ENCODE results near the gene GALNTL6.
A peak's percentile ranks its signal among the peaks of the same experiment; 100 is the strongest.
"Not testable (repeated sequence)": the region's sequence is repeated elsewhere in the genome, so short reads cannot be mapped to it uniquely, and the experiment has no call there.

Gene GALNTL6

DNA sequence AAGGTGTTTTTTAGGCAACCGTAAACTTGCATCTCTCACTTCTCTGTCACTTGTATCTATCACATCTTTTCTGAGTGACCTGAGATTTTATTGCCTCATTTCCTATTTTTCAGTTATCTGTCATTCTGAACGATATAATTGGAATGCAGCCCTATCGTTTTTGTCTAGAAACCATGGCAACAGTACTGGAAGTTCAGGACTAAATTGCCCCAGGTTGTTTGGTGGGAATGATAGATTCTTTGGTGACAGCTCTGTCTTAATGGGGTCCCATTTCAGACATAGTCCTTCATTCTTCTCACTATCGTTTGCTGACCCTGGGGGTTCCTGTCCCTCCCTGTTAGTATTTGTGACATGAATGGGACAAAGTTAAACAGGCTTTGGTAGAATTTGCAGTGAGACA is 1087.7 kb downstream of the GALNTL6 start:
- intact Hi-C loops (cut with DNase I), result no loop called here

GRCh38 chr4:172912468-172912867 is 1099.3 kb downstream of the GALNTL6 start:
- DNase-seq; intact Hi-C loops (cut with DNase I): not testable (repeated sequence)

More for the DNA sequence above, 1087.7 kb downstream of the GALNTL6 start:
- DNase-seq, result no peak

DNA sequence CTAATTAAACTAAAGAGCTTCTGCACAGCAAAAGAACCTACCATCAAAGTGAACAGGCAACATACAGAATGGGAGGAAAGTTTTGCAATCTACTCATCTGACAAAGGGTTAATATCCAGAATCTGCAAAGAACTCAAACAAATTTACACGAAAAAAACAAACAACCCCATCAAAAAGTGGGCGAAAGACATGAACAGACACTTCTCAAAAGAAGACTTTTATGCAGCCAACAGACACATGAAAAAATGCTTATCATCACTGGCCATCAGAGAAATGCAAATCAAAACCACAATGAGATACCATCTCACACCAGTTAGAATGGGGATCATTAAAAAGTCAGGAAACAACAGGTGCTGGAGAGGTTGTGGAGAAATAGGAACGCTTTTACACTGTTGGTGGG is 1104.2 kb downstream of the GALNTL6 start:
- intact Hi-C loops (cut with DNase I); DNase-seq: not testable (repeated sequence)

GRCh38 chr4:172919269-172919668 is 1106.1 kb downstream of the GALNTL6 start:
- DNase-seq, result no peak
- intact Hi-C loops (cut with DNase I), result no loop called here

DNA sequence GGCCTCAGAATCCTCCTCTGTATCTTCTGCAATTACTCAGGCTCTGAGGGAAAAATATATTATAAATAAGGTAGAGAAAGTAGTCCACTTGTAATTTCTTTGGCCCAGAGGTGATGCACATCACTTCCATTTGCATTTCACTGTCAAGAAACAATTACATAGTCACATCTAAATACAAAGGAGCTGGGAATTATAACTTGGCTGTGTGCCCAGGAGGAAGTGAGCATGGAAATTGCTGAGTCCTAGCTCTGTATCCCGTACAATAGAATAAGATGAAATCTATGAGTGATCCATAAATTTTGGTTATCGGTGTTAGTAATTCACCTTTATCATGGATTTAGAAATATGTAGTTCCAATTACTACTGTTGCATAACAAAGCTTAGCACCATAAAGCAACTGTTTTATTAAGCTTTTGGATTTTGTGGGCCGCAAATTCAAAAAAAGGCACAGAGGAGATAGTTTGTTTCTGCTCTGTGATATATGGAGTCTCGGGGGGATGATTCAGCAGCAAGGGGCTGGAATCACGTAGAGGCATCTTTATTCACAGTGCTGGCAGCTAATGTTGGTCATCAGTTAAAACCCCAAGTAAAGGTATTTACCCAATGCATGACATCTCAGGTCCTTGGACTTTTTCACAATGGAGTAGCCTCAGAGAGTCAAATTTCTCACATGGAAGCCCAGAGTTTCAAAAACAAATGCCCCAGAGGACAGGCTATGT is 1114.1 kb downstream of the GALNTL6 start:
- no peak for DNase-seq
- intact Hi-C loops (cut with DNase I), result no loop called here

GRCh38 chr4:172928347-172928746 is 1115.1 kb downstream of the GALNTL6 start:
- no peak for DNase-seq
- intact Hi-C loops (cut with DNase I), result no loop called here

DNA sequence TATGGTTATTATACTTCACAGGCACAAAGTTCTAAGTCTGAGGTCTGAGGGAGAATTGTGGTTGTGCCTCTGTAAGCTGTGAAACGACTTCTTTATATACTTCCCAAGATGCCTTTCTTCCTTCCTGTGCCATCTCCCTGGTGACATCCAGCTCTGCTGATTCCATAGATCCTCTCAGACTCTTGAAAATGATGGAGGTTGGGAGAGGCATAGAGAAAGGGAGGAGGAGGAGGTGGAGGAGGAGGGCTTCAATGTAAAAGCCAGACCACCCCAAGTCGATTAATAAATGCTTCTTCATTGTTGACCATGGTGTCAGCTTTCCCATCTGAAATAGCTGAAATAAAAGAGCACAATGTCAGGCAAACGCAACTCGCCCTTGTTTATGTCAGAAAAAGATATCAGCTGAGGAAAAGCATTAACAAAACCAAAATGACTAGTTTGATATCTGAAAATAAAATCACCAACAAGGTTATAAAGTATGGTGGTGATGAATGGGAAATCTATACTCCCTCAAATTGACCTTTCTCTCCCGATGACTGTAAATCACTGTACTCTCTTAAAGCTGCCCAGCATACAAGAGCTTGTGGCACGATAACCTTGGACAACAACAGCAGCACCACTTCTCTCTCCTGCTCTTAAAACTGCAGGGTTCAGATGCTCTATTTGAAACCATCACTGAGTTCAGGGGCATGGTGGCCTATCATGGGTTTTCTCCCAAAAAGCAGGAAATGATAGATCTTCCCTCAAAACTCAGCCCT is 1125.0 kb downstream of the GALNTL6 start:
- no peak for DNase-seq
- intact Hi-C loops (cut with DNase I), result no loop called here

- intact Hi-C loops (cut with DNase I), result no loop called here
- DNase-seq, result no peak
Measured at GRCh38 chr4:172938870-172939269, 1125.7 kb downstream of the GALNTL6 start.

DNA sequence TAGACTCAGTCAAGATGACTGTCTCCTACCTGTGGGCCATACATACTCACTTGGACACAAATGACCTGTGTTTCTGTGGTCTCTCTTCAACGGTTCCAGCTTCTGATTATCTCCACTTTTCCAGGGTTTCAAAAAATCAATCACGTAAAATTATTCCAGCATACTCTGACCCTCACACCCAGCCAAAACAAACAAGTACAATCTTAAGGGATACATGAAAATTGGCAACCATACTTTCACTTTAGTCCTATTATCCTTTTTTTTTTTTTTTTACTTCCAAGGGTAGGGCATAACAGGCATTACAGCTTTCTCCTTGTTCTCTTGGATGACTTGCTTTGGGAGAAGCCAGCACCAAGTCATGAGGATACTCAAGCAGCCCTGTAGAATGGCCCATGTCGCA is 1129.6 kb downstream of the GALNTL6 start:
- DNase-seq, result no peak
- intact Hi-C loops (cut with DNase I), result no loop called here

DNA sequence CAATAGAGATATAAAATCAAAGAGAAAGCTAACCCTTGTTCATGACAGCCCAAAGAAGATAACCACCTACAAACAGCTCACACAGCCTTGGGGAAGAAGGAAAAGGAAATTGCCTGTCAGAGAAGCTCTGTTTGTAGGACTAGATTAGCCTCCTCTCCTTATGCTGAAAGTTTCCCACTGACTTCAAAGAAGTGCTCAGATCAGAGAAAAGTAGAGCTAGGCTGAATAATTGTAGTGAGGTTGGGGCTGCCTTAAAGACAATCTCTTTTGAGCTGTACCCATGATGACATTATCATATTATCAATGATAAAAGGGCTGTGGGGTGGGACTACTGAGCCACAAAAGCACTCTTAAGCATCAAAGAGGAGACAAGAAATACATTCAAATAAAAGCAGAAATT is 1132.4 kb downstream of the GALNTL6 start:
- DNase-seq, result peak in 2 of 42 donors; percentile 6 to 21
- intact Hi-C loops (cut with DNase I), result no loop called here

DNA sequence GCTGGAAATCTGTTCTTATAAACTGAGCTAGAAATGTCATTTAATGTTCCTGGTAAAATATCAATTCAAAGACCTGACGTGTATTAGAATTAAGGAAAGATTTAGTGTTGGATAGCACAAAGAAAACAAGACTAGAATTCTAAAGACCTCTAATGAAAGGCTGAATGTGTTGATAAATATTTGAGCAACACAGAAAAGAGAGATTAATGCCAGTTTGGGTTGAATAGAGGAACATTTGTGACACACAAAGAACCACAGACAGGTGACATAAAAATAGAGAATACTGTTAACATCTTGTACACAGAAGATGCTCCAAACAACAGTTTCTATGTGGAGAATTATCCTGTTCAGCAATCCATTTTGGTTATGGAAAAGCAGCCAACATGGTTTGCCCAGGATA is 1133.3 kb downstream of the GALNTL6 start:
- intact Hi-C loops (cut with DNase I), result no loop called here
- no peak for DNase-seq

- intact Hi-C loops (cut with DNase I), result no loop called here
- no peak for DNase-seq
Measured at GRCh38 chr4:172947594-172947993, 1134.4 kb downstream of the GALNTL6 start.

GRCh38 chr4:172950990-172951389 is 1137.8 kb downstream of the GALNTL6 start:
- intact Hi-C loops (cut with DNase I), result no loop called here
- DNase-seq, result peak in 6 of 42 donors; percentile 11 to 56 (median 28)

DNA sequence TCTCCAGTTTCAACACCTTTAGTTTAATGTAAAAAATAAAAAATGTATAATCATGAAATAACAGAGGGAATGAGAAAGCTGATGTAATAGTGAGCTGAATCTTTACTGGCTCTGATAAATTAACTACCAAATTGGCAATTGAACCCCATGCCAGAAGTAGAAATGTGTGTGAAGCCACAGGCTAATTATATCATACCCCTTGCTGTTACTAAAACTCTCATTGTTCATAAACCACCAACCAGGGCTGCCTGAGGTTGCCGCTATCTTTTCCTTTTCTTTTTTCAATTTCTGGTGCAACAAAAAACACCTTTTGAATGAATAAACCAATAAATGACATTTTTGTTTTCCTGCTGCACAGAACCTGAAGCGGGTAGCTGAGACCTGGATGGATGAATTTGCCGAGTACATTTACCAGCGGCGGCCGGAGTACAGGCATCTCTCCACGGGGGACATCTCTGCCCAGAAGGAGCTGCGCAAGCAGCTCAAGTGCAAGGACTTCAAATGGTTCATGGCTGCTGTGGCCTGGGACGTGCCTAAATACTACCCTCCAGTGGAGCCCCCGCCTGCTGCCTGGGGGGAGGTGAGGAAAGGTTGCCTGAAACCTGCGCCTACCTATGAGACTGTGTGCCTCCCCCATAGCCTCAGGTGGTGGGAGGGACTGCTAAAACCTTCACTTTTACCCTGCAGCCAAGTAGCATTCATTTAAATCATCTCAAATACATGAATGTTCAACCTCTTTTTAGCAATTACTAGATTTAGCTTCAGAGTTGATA is 1138.7 kb downstream of the GALNTL6 start:
- DNase-seq, result peak in 1 of 42 donors; percentile 7
- intact Hi-C loops (cut with DNase I), result no loop called here

- no peak for DNase-seq
- intact Hi-C loops (cut with DNase I), result no loop called here
Measured at GRCh38 chr4:172953896-172954568, 1140.8 kb downstream of the GALNTL6 start.

DNA sequence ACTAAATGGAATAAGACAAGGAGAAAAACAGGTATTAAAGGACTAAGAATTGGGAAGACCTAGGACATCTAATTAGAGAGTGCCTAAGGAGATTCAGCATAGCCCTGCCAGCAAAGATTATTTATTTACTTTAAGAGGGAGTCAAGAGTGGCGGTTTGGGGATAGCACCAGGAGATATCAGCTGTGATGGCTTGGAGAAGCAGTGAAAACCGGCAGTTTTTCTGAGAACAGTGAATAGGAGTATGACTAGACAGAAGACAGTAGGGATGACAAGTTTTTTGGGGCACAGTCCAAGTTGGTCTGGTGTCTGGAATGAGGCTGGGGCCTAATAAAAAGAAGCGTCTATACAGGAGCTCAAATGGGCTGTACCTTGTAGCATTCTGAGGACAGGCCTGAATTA is 1143.1 kb downstream of the GALNTL6 start:
- DNase-seq; intact Hi-C loops (cut with DNase I): not testable (repeated sequence)

DNA sequence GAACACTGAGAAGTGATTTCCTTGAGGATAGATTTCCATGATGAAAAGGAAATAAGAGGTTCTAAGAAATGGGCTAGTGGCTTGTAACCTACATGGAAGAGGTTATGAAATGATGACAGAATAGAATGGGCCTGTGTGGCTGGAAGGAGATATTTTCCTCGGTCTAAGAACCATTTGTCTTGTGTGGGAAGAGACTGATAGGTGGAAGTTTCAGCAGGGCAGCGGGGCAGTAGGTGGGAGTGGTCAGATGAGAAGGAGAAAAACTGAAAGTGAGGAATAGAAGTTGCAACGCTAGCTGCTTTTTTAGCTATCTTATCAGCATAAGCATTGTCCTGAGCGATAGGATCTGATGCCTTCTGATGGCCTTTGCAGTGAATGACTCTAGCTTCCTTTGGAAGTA is 1144.0 kb downstream of the GALNTL6 start:
- intact Hi-C loops (cut with DNase I), result no loop called here
- no peak for DNase-seq

DNA sequence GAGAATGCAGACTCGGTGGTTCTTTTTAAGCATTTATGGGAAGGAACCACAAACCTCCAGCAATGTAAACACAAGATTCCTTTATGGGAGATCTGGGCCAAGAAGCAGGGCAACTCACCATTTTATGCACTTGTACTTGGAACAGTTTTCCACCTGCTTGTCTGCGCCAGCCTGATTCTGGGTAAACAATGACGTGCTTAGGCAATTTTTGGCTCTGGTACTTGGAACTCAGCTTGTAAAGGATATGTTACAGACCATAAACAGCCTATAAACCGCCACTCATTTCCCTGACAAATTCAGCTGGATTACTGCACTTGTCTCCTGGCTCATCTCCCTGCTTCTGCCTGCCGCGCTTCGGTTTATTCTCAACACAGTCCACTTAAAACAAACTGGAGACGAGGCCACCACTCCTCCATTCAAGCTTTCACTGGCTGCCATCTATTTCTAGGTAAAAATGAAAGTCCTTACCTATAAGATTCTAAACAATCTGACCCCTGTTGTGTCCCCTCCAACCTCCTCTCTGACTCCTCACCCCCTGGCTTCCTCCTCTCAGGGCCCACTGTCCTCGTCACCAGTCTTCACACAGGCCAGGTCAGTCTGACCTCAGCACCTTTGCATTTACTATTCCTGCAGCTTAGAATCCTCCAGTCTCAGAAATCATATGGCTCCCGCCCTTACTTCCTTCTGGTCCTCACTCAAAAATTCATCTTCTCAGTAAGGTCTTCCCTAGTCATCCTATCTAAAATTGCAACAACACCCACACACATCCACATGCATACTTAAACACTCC is 1149.6 kb downstream of the GALNTL6 start:
- intact Hi-C loops (cut with DNase I), result no loop called here
- no peak for DNase-seq

Measured in head of caudate nucleus (tissue), 42 donors.